ENCODE data around the gene ZNRF2. TPM values are rescaled to one million over a fixed set of nuclear protein-coding genes. Genes with fewer than 3 reads are reported as not detected.
A peak's percentile ranks its signal among the peaks of the same experiment; 100 is the strongest.

ZNRF2 gene
- total and polyA plus RNA-seq, 10 of the 15 experiments (the other 5 are each of a cell fraction or from before 2014, with no cell fraction given): 1.2 to 20.4 (median 9.5) TPM

DNA sequence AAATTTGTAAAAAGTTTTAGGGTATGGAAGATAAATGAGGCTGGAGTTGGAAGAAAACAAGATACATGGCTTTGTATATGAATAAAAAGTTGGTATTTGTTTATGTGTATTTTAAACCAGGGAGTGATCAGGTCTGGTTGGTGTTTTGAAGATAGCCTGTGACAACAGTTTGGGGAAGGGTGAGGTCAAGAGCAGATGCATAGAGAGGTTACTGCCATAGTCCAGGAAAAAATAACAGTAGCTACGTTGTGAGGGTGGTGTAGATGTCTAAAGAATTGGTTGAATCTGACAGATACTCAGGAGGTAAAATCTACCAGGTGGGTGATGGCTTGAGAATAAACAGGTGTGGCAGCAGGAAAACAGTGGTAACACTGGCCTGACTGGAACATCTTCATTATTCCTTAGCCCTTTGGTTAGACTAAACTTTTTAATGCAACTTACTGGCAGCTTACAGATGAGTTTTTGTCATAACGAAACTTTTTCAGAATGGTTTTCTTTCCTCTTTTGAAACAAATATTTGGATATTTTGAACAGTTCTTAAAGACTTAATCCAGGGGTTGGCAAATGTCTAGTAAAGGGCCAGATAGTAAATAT lies 25.5 kb downstream of the ZNRF2 start (continued):
- TF ChIP-seq SKIL (IDR thresholded peaks at IDR 0.05; ENCODE audit: low read depth, poor library complexity, severe bottlenecking) (no peak), ZNF207 (IDR thresholded peaks at IDR 0.05; ENCODE audit: borderline replicate concordance) (no peak), BMI1 (IDR thresholded peaks at IDR 0.05; ENCODE audit: borderline replicate concordance) (no peak), HDAC6 (IDR thresholded peaks at IDR 0.05; ENCODE audit: unreplicated experiment) (no peak), ZZZ3 (IDR thresholded peaks at IDR 0.05; ENCODE audit: control insufficient read depth, insufficient read length, low read depth) (no peak), IKZF2 (IDR thresholded peaks at IDR 0.05) (peak; percentile 45 to 54; a peak in 3 of 4 replicates), PAX5 (IDR thresholded peaks at IDR 0.05; ENCODE audit: borderline replicate concordance, low read depth, low read length) (no peak), CREM (IDR thresholded peaks at IDR 0.05; ENCODE audit: low read depth) (no peak), ZNF687 (IDR thresholded peaks at IDR 0.05) (no peak), TAF1 (IDR thresholded peaks at IDR 0.05; ENCODE audit: borderline replicate concordance, low read depth, low read length) (no peak)

Data from GM12878 (cell line).